Muscle of arm (tissue), 12 donors: Measurements from ENCODE around the gene KIF22. TPM values are rescaled to one million over a fixed set of nuclear protein-coding genes. Genes with fewer than 3 reads are reported as not detected.

ENCODE experiments used
- DNase-seq: peaks from one replicate; pipeline ENCODE4 v3.0.0-alpha.2; 2013
- polyA plus RNA-seq, 12 donors: library from polyadenylated mRNA; unstranded; fragments of 120-200 nt; gene quantifications; one replicate each; pipeline ENCODE4 v1.2.1, GENCODE V29; 2013; ENCODE audit not compliant: insufficient read length in 12 of 12

Gene KIF22
- polyA plus RNA-seq, 12 donors = 23.1 to 55.3 (median 33.6) TPM; not detected in 1

DNA sequence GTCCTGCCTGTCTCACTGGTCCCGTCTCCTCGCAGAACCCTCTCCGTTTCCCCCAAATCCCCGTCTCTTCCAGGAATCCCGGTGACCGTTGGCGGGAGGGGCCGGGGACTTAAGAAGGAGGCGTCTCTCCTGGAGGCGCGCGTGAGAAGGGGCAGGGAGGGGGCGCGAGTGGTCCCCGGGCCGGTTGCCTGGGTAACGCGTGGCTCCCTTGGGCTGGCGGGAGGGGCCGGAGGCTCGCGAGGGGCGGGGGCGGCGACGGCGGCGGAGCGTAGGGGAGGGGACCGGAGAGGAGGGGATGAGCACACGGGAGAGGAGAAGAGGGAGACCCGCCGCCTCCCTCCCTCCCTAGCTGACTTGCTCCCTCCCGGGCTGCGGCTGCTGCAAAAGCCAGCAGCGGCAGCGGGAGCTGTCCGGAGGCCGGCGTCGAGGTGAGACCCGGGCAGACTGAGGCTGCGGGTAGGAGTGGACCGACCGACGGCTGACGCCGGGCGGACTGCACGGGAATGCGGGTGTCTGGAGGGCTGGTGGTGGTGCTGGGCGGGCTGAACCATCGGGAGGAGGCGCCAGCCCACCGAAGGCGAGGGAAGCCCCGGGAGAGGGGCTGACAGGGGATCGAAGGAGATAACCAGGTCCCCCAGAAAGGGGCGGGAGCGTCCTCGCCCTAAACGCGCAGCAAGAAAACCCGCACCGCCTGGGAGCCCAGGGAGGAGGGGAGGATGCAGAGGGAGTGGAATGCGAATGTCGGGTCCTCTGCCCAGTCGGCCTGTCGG lies 21.5 kb downstream of the KIF22 start, which contains the start of gene PRRT2:
PRRT2 (plus strand) TSS at position 298 of the 770 bp plus-strand sequence. CDS start 862 bp downstream, outside the sequence.
- peak; percentile 86 for DNase-seq

- DNase-seq = no peak
Measured at GRCh38 chr16:29812754-29813643, 22.4 kb downstream of the KIF22 start.

DNA sequence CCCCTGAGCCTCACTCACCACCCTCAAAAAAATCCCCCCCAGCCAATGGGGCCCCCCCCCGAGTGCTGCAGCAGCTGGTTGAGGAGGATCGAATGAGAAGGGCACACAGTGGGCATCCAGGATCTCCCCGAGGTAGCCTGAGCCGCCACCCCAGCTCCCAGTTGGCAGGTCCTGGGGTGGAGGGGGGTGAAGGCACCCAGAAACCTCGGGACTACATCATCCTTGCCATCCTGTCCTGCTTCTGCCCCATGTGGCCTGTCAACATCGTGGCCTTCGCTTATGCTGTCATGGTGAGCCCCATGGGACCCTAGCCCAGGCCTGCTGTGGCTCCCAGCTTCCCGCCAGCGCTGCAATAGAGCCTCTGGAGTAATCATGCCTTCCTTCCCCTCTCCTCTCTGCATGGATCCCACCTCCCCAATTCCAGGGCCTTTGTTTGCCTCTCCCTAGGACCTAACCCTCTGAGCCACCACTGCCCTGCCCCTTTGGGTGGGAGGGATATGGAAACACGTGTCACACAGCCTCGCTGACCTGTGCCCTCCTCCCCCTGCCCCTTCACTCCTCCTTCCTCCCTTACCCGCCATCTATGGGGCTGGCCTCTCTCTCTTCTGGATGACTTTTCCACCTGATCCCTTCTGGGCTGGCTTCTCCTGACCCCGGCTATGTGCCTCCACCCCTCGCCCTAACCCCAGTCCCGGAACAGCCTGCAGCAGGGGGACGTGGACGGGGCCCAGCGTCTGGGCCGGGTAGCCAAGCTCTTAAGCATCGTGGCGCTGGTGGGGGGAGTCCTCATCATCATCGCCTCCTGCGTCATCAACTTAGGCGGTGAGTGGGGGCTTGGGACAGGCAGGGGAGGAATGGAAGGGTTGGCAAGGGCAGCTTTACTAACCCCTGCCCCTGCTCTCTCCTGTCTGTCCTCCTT lies 23.4 kb downstream of the KIF22 start:
- DNase-seq = no peak

- DNase-seq = no peak
Measured at GRCh38 chr16:29814592-29814991, 24.0 kb downstream of the KIF22 start.

DNA sequence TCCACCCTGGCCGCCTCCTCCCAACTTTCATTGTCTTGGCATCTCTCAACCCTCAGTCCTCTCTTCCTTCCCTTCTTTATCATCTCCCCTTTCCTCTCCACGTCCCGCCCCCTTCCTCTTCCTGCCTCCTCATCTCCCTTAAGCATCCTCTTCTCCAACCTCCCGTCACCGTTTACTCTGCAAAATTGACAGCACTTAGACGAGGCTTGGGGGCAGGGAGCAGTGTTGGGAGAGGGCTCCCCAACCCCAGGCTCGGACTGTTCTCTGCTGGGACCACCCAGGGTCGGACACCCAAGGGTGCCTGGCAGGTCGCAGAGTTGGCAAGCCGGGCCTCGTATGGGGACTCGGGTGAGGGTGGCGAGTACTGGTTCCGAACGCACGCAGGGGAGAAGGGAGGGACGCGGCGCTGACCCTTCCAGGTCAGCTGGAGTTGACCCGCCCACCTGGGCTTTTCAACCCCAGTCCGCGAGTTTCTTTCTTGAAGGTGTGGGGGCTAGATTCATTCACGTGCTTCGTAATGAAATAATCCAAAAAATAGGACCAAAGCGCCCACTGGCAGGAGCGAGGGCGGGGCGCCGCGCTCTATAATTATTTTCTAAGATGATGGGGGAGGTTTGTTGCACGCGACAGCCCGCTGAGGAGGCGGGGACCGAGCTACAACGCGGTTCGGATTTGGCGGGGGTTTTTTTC lies 24.6 kb downstream of the KIF22 start:
- no peak for DNase-seq

DNA sequence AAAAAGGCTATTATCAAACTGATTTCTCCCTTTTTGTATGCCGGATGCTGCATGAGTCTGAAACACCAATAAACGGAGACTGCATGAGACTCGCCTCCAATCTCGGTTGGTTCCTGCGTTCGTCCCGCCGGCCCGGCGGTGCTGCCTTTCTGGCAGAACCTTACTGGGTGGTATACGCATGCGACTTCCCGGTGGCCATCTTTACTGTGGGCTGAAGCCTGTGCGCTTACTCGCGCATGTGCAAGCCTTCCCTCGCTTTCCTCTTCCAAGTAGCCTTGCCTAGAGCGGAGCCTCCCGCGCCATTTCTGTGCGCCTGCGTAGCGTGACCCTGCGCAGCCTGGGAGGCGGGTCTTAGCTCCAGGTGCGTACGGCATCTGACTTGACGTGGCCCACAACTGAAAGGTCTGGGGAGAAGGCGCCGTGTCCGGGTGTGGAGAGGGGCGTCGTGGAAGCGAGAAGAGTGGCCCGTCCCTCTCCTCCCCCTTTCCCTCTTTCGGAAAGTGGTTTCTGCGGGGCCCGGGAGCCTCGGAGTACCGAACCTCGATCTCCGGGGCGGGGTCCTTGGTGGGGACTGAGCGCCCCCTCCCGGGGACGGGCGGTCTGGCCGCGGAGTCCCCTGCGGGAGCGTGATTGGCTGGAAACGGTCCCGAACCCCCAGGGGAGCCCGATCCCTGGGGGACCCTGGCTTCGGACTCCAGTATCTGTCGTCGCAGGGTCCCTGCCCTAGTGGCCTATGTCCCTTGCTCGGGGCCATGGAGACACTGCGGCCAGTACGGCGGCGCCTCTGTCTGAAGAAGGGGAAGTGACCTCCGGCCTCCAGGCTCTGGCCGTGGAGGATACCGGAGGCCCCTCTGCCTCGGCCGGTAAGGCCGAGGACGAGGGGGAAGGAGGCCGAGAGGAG lies 25.5 kb downstream of the KIF22 start, which contains the start of gene PAGR1:
PAGR1 (plus strand) TSS at position 360 of the 901 bp plus-strand sequence; CDS start at position 734, 374 bp downstream.
- DNase-seq = peak; percentile 100

DNA sequence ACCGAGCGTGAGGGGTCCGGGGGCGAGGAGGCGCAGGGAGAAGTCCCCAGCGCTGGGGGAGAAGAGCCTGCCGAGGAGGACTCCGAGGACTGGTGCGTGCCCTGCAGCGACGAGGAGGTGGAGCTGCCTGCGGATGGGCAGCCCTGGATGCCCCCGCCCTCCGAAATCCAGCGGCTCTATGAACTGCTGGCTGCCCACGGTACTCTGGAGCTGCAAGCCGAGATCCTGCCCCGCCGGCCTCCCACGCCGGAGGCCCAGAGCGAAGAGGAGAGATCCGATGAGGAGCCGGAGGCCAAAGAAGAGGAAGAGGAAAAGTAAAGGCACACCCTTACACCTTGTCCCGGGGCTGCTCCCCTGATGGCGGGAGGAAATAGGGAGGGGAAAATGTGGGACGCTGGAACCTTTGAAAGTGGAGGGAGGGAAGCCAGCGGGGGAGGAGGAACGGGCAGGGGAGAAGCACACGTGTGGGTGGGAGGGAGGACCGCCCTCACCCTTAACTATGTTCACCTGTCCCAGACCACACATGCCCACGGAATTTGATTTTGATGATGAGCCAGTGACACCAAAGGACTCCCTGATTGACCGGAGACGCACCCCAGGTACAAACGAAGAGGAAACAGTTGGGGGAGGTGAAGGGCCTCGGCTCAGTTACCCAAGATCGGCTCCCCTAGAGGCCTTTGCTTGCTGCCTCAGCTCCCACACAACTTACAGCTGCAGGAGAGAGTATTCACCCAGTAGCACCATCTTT lies 26.3 kb downstream of the KIF22 start:
- DNase-seq = no peak

DNA sequence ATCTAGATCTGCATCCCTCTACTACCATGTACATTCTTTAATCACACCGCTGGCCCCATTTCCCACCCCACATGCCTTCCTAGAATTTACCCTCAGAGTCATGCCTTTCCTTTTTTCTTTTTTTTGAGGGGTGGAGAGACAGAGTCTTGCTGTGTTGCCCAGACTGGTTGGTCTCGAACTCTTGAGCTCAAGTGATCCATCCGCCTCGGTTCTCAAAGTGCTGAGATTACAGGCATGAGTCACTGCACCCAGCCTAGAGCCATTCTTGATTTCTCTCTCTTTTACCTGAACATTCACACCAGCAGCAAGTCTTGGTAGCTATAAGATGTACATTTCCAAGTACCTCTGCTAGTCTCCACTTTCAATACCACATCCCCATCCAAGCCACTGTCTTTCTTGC lies 27.5 kb downstream of the KIF22 start:
- DNase-seq = no peak

DNA sequence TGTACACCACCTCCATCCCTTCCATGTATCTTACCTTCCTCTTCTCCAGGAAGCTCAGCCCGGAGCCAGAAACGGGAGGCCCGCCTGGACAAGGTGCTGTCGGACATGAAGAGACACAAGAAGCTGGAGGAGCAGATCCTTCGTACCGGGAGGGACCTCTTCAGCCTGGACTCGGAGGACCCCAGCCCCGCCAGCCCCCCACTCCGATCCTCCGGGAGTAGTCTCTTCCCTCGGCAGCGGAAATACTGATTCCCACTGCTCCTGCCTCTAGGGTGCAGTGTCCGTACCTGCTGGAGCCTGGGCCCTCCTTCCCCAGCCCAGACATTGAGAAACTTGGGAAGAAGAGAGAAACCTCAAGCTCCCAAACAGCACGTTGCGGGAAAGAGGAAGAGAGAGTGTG lies 29.0 kb downstream of the KIF22 start:
- no peak for DNase-seq

- no peak for DNase-seq
Measured at GRCh38 chr16:29820271-29820701, 29.7 kb downstream of the KIF22 start, which contains the start of gene MVP. TSS of gene MVP (plus strand) at chr16:29820462. CDS start at chr16:29830550, 10,088 bp downstream.

- DNase-seq = no peak
Measured at GRCh38 chr16:29820730-29821642, 30.4 kb downstream of the KIF22 start.

DNA sequence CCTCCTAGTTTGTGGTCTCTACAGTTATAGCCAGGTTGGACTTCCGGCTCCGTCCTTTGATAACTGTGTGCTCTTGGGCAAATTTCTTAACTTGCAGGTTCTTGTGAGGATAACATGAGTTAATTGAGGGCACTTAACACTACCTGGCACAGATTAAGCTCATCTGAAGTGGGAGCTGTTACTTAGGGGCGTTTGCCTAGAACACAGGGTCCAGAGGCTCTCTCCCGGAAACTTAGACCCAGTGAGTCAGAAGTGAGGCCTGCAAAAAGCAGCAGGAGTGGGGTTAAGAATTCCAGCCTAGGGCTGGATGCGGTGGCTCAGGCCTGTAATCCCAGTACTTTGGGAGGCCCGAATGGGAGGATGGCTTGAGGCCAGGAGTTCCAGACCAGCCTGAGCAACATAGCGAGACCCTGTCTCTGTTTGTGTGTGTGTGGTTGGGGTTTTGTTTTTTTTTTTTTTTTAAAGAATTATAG lies 31.1 kb downstream of the KIF22 start:
- no peak for DNase-seq

DNA sequence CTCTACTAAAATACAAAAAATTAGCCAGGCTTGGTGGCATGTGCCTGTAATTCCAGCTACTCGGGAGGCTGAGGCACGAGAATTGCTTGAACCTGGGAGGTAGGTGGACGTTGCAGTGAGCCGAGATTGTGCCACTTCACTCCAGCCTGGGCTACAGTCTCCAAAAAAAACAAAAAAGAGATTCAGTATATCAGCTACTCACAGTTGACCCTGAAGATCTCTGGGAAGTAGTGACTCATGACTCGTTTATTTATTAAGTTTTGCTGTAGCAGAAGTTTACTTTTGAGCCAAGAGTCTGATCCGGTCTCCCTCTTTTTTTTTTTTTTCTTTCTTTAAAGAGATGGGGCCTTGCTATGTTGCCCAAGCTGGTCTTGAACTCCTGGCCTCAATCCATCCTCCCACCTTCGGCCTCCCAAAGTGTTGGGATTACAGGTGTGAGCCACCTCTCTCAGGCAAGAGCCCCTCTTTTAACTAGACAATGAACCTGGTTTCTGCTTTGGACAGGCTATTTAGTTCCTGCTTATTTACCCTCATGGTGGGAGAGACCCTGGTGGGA lies 34.1 kb downstream of the KIF22 start:
- no peak for DNase-seq

GRCh38 chr16:29825145-29826044 lies 34.8 kb downstream of the KIF22 start:
- no peak for DNase-seq

GRCh38 chr16:29826342-29826695 lies 35.8 kb downstream of the KIF22 start:
- DNase-seq = no peak

DNA sequence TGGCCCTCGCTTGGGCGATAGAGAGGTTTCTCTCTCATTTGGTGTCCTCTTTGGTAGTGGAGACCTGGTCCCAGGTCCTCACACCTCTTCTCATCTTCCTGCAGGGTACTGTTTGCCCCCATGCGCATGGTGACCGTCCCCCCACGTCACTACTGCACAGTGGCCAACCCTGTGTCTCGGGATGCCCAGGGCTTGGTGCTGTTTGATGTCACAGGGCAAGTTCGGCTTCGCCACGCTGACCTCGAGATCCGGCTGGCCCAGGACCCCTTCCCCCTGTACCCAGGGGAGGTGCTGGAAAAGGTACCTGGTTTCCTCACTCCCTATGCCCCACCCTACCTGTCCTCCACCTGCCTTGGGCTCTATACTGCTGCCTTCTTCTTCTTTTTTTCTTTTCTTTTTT lies 40.2 kb downstream of the KIF22 start:
- DNase-seq = no peak
